H9 (cell line): ENCODE data around the gene FLNA. TPM values are rescaled to one million over a fixed set of nuclear protein-coding genes. Genes with fewer than 3 reads are reported as not detected.
A peak's percentile ranks its signal among the peaks of the same experiment; 100 is the strongest.

Experiments
- DNase-seq: peaks from one replicate; pipeline ENCODE4 v3.0.0-alpha.2; 2017
- H2AFZ ChIP-seq: one replicate; pipeline ENCODE4 v1.6.1; 2013; ENCODE audit warnings: mild to moderate bottlenecking, low read length, control low read depth, moderate library complexity
- H2AK5ac ChIP-seq: 2 replicates; pipeline ENCODE4 v1.6.1; 2013; ENCODE audit warnings: low read length, control low read depth, mixed read lengths; ENCODE audit not compliant: insufficient read length
- H2BK120ac ChIP-seq: one replicate; pipeline ENCODE4 v1.6.1; 2013; ENCODE audit warnings: low read depth, mild to moderate bottlenecking, low read length, control low read depth, inconsistent platforms; ENCODE audit not compliant: poor library complexity, severe bottlenecking
- H2BK12ac ChIP-seq: 2 replicates; pipeline ENCODE4 v1.6.1; 2013; ENCODE audit warnings: low read length, control low read depth, mixed read lengths, low read depth; ENCODE audit not compliant: insufficient read length
- H2BK15ac ChIP-seq: 2 replicates; pipeline ENCODE4 v1.6.1; 2013; ENCODE audit warnings: low read depth, low read length, control low read depth
- H2BK20ac ChIP-seq: one replicate; pipeline ENCODE4 v1.6.1; 2013; ENCODE audit warnings: low read depth, mild to moderate bottlenecking, low read length, control low read depth, inconsistent platforms; ENCODE audit not compliant: poor library complexity, severe bottlenecking
- H2BK5ac ChIP-seq: 2 replicates; pipeline ENCODE4 v1.6.1; 2013; ENCODE audit warnings: low read length, control low read depth, mixed read lengths; ENCODE audit not compliant: insufficient read length
- H3K14ac ChIP-seq: 2 replicates; pipeline ENCODE4 v1.6.1; 2013; ENCODE audit warnings: low read length, control low read depth; ENCODE audit not compliant: insufficient read depth
- H3K18ac ChIP-seq: 2 replicates; pipeline ENCODE4 v1.6.1; 2013; ENCODE audit warnings: low read depth, mild to moderate bottlenecking, mixed read lengths, low read length, control low read depth; ENCODE audit not compliant: insufficient read length
- H3K23ac ChIP-seq: 2 replicates; pipeline ENCODE4 v1.6.1; 2013; ENCODE audit warnings: low read length, control low read depth, mixed read lengths, low read depth; ENCODE audit not compliant: insufficient read length
- H3K23me2 ChIP-seq: 2 replicates; pipeline ENCODE4 v1.6.1; 2013; ENCODE audit warnings: low read depth, mild to moderate bottlenecking, mixed read lengths, low read length, control low read depth; ENCODE audit not compliant: insufficient read length, poor library complexity, severe bottlenecking
- H3K27ac ChIP-seq: 2 replicates; pipeline ENCODE4 v1.5.1; 2013; ENCODE audit warnings: low read length, control low read depth, mixed read lengths, low read depth; ENCODE audit not compliant: insufficient read length
- H3K27me3 ChIP-seq: 2 replicates; pipeline ENCODE4 v1.6.1; 2013; ENCODE audit warnings: low read length, control low read depth, inconsistent platforms; ENCODE audit not compliant: insufficient read depth
- H3K4ac ChIP-seq: 2 replicates; pipeline ENCODE4 v1.6.1; 2013; ENCODE audit warnings: low read depth, mild to moderate bottlenecking, control low read depth, inconsistent platforms, low read length, moderate library complexity
- H3K4me1 ChIP-seq: 2 replicates; pipeline ENCODE4 v1.6.1; 2013; ENCODE audit warnings: low read length, control low read depth, inconsistent platforms; ENCODE audit not compliant: insufficient read depth
- H3K4me2 ChIP-seq: 2 replicates; pipeline ENCODE4 v1.6.1; 2013; ENCODE audit warnings: low read length, control low read depth, mixed read lengths; ENCODE audit not compliant: insufficient read length, insufficient read depth
- H3K56ac ChIP-seq: 2 replicates; pipeline ENCODE4 v1.6.1; 2013; ENCODE audit warnings: low read depth, mild to moderate bottlenecking, mixed read lengths, low read length, control low read depth; ENCODE audit not compliant: insufficient read length
- H3K79me1 ChIP-seq: 2 replicates; pipeline ENCODE4 v1.6.1; 2013; ENCODE audit warnings: low read depth, mild to moderate bottlenecking, moderate library complexity, low read length, control low read depth, inconsistent platforms; ENCODE audit not compliant: insufficient read depth, poor library complexity, severe bottlenecking
- H3K79me2 ChIP-seq: 2 replicates; pipeline ENCODE4 v1.6.1; 2013; ENCODE audit warnings: low read length, control low read depth, inconsistent platforms; ENCODE audit not compliant: insufficient read depth
- H3K9ac ChIP-seq: 2 replicates; pipeline ENCODE4 v1.6.1; 2013; ENCODE audit warnings: low read length, control low read depth, mixed read lengths; ENCODE audit not compliant: insufficient read length; ENCODE audit errors: extremely low read depth
- H3K9me3 ChIP-seq: one replicate; pipeline ENCODE4 v1.6.1; 2013; ENCODE audit warnings: low read depth, low read length, inconsistent platforms; ENCODE audit not compliant: control insufficient read depth
- H3T11ph ChIP-seq: one replicate; pipeline ENCODE4 v1.6.1; 2013; ENCODE audit warnings: mild to moderate bottlenecking, low read length, control low read depth, inconsistent platforms
- H4K20me1 ChIP-seq: one replicate; pipeline ENCODE4 v1.6.1; 2013; ENCODE audit not compliant: control insufficient read depth, insufficient read length, insufficient read depth
- H4K5ac ChIP-seq: 2 replicates; pipeline ENCODE4 v1.6.1; 2013; ENCODE audit warnings: low read depth, mild to moderate bottlenecking, mixed read lengths, low read length, control low read depth; ENCODE audit not compliant: insufficient read length
- H4K8ac ChIP-seq: replicated peaks from 2 replicates; pipeline ENCODE4 v1.6.1; 2013; ENCODE audit warnings: low read length, control low read depth, mixed read lengths, low read depth; ENCODE audit not compliant: insufficient read length
- H4K91ac ChIP-seq: 2 replicates; pipeline ENCODE4 v1.6.1; 2013; ENCODE audit warnings: low read depth, mild to moderate bottlenecking, moderate library complexity, mixed read lengths, low read length, control low read depth; ENCODE audit not compliant: insufficient read length
- H3K27ac Mint-ChIP-seq, 3 experiments: 2 replicates in 2 of 3; 3 replicates in 1 of 3; pipeline ENCODE4 v1.8.0; 2020 to 2021; ENCODE audit warnings: mixed read lengths in 3 of 3, mild to moderate bottlenecking in 1 of 3, moderate library complexity in 1 of 3
- H3K27me3 Mint-ChIP-seq: 2 replicates; pipeline ENCODE4 v1.8.0; 2021; ENCODE audit warnings: low read depth, mild to moderate bottlenecking, moderate library complexity, mixed read lengths
- H3K36me3 Mint-ChIP-seq, 3 experiments: 2 replicates in 2 of 3; 3 replicates in 1 of 3; pipeline ENCODE4 v1.8.0; 2020 to 2021; ENCODE audit warnings: low read depth in 3 of 3, mixed read lengths in 3 of 3; ENCODE audit not compliant: insufficient read depth in 1 of 3
- H3K4me1 Mint-ChIP-seq, 2 experiments: 2 replicates each; pipeline ENCODE4 v1.8.0; 2020; ENCODE audit warnings: mixed read lengths in 2 of 2
- H3K4me3 Mint-ChIP-seq, 2 experiments: 2 replicates in 1 of 2; 3 replicates in 1 of 2; pipeline ENCODE4 v1.8.0; 2020 to 2021; ENCODE audit warnings: mild to moderate bottlenecking in 2 of 2, mixed read lengths in 2 of 2, moderate library complexity in 1 of 2
- H3K9me3 Mint-ChIP-seq, 2 experiments: 2 replicates in 1 of 2; 3 replicates in 1 of 2; pipeline ENCODE4 v1.8.0; 2020; ENCODE audit warnings: mild to moderate bottlenecking in 2 of 2, mixed read lengths in 2 of 2, moderate library complexity in 1 of 2
- CTCF ChIP-seq: fragments of 200-600 bp; sonication (generic); conservative IDR thresholded peaks from 3 replicates; pipeline ENCODE4 v1.8.0; 2021; ENCODE audit warnings: antibody characterized with exemption, mild to moderate bottlenecking
- WGBS: extraction: QIAGEN DNeasy Blood & Tissue Kit; methylation state at CpG from one replicate; pipeline ENCODE4 v1.1.7; 2013; ENCODE audit warnings: missing lambda C conversion rate, low lambda C conversion rate, mixed read lengths; ENCODE audit not compliant: insufficient read length; ENCODE audit errors: extremely low coverage; 5-methylcytosine and 5-hydroxymethylcytosine counted together
- total RNA-seq: library from RNA; stranded (reverse); gene quantifications from 2 replicates; pipeline ENCODE4 v1.2.1, GENCODE V29; 2021

FLNA gene
- total RNA-seq, 1 experiment from 2014 or later: 957 TPM

GRCh38 chrX:154402622-154403127, 28.2 kb upstream of the FLNA start:
- Histone ChIP-seq H3K14ac (no peak overlapping the region; the same call in 1 of the 2 replicates), H3K23me2 (peaks cover 10% of the 10 kb centered on the region), H2BK5ac (no peak overlapping the region), H3T11ph (no peak overlapping the region), H3K79me1 (no peaks in the 10 kb centered on the region), H3K79me2 (peaks cover 3% of the 10 kb centered on the region; the same call in 1 of the 2 replicates), H4K5ac (no peak overlapping the region), H3K9me3 (peaks cover 33% of the 10 kb centered on the region), H3K23ac (no peak overlapping the region), H4K20me1 (no peaks in the 10 kb centered on the region), H2AK5ac (no peak overlapping the region), H3K18ac (no peak overlapping the region), H3K9ac (no peak overlapping the region), H4K8ac (no peak overlapping the region), H4K91ac (no peak overlapping the region), H2BK15ac (no peak overlapping the region), H3K27me3 (no peaks in the 10 kb centered on the region), H2BK120ac (no peak overlapping the region), H3K4me2 (no peak overlapping the region), H2BK20ac (no peak overlapping the region), H2AFZ (no peak overlapping the region), H3K4ac (no peak overlapping the region), H3K56ac (no peak overlapping the region), H3K4me1 (no peaks in the 10 kb centered on the region), H3K27ac (no peak overlapping the region), H2BK12ac (no peak overlapping the region)
- Mint-ChIP-seq H3K4me1 (peaks cover 0 to 15% of the 10 kb centered on the region in 2 experiments; a peak in 2 of 4 replicates), H3K4me3 (no peak overlapping the region), H3K9me3 (peaks cover 77 to 80% of the 10 kb centered on the region in 2 experiments), H3K27me3 (peaks cover 5% of the 10 kb centered on the region), H3K27ac (peak overlapping the region in 1 of 3 experiments; percentile 89; a peak in 2 of 7 replicates), H3K36me3 (peaks cover 30 to 49% (median 38%) of the 10 kb centered on the region in 3 experiments)
- DNase-seq: no peak
- no peak for TF ChIP-seq CTCF
- WGBS: no CpG with 5 or more reads among the region's 19 CpGs
